Liver (tissue), 9 donors: Measurements from ENCODE around the gene ZNF701. TPM values are rescaled to one million over a fixed set of nuclear protein-coding genes. Genes with fewer than 3 reads are reported as not detected.

Experiments used
- DNase-seq: peaks from one replicate; pipeline ENCODE4 v3.0.0-alpha.2; 2017; ENCODE audit warnings: low spot score
- H3K27ac ChIP-seq, 2 donors: one replicate each; pipeline ENCODE4 v1.7.0; 2013; ENCODE audit warnings: inconsistent platforms in 2 of 2, low read length in 2 of 2, control low read depth in 1 of 2, low read depth in 1 of 2, mild to moderate bottlenecking in 1 of 2
- H3K27me3 ChIP-seq, 4 donors: one replicate each; pipeline versions ENCODE4 v1.6.1 to v1.7.0; 2013; ENCODE audit warnings: low read length in 3 of 4, inconsistent platforms in 1 of 4, mild to moderate bottlenecking in 1 of 4, moderate library complexity in 1 of 4; ENCODE audit not compliant: control insufficient read depth in 4 of 4, insufficient read depth in 4 of 4
- H3K36me3 ChIP-seq, 4 donors: one replicate each; pipeline versions ENCODE4 v1.6.1 to v1.7.0; 2013; ENCODE audit warnings: low read length in 3 of 4, mild to moderate bottlenecking in 3 of 4, low read depth in 1 of 4, moderate library complexity in 1 of 4; ENCODE audit not compliant: control insufficient read depth in 4 of 4, insufficient read depth in 3 of 4
- H3K4me1 ChIP-seq, 4 donors: one replicate each; pipeline versions ENCODE4 v1.6.1 to v1.7.0; 2013; ENCODE audit warnings: low read length in 3 of 4, mild to moderate bottlenecking in 3 of 4, moderate library complexity in 1 of 4; ENCODE audit not compliant: control insufficient read depth in 4 of 4, insufficient read depth in 4 of 4
- H3K4me3 ChIP-seq, 3 donors: one replicate each; pipeline versions ENCODE4 v1.6.1 to v1.7.0; 2013; ENCODE audit warnings: low read length in 3 of 3, control low read depth in 1 of 3, low read depth in 1 of 3, mild to moderate bottlenecking in 1 of 3
- H3K9ac ChIP-seq, 2 donors: one replicate each; pipeline ENCODE4 v1.7.0; 2013; ENCODE audit warnings: low read length in 2 of 2, mild to moderate bottlenecking in 2 of 2, moderate library complexity in 2 of 2, control low read depth in 1 of 2, low read depth in 1 of 2
- H3K9me3 ChIP-seq, 4 donors: one replicate each; pipeline versions ENCODE4 v1.6.1 to v1.7.0; 2013; ENCODE audit warnings: low read length in 3 of 4; ENCODE audit not compliant: control insufficient read depth in 4 of 4
- ATF3 ChIP-seq: IDR thresholded peaks from 2 replicates; pipeline ENCODE4 v1.6.1; 2016; ENCODE audit warnings: antibody characterized with exemption
- CTCF ChIP-seq: fragments of 150-350 bp; IDR thresholded peaks from 2 replicates; pipeline ENCODE4 v1.5.1; 2017; ENCODE audit warnings: improper control_type of control experiment, low read depth, low read length; ENCODE audit not compliant: missing input control
- EGR1 ChIP-seq, 2 donors: IDR thresholded peaks; 2 replicates each; pipeline ENCODE4 v1.6.1; 2016 to 2018; ENCODE audit warnings: antibody characterized with exemption in 2 of 2, low read depth in 2 of 2
- FOXA1 ChIP-seq: IDR thresholded peaks from 2 replicates; pipeline ENCODE4 v1.6.1; 2016; ENCODE audit warnings: antibody characterized with exemption
- FOXA2 ChIP-seq: IDR thresholded peaks from 2 replicates; pipeline ENCODE4 v1.6.1; 2016; ENCODE audit warnings: antibody characterized with exemption
- GABPA ChIP-seq, 2 donors: IDR thresholded peaks in 1 of 2; conservative IDR thresholded peaks in 1 of 2; 2 replicates each; pipeline ENCODE4 v1.6.1; 2016; ENCODE audit warnings: antibody characterized with exemption in 2 of 2, mild to moderate bottlenecking in 1 of 2, moderate library complexity in 1 of 2
- HNF4A ChIP-seq, 2 donors: conservative IDR thresholded peaks; 2 replicates each; pipeline ENCODE4 v1.6.1; 2016; ENCODE audit warnings: antibody characterized with exemption in 2 of 2, mild to moderate bottlenecking in 2 of 2
- HNF4G ChIP-seq: IDR thresholded peaks from 2 replicates; pipeline ENCODE4 v1.6.1; 2016; ENCODE audit warnings: antibody characterized with exemption
- JUND ChIP-seq, 2 donors: IDR thresholded peaks; 2 replicates each; pipeline ENCODE4 v1.6.1; 2016; ENCODE audit warnings: antibody characterized with exemption in 2 of 2
- NR2F2 ChIP-seq: IDR thresholded peaks from 2 replicates; pipeline ENCODE4 v1.6.1; 2016; ENCODE audit warnings: antibody characterized with exemption
- RAD21 ChIP-seq, 2 donors: IDR thresholded peaks; 2 replicates each; pipeline ENCODE4 v1.6.1; 2016; ENCODE audit warnings: antibody characterized with exemption in 2 of 2, mild to moderate bottlenecking in 2 of 2
- RXRA ChIP-seq, 2 donors: IDR thresholded peaks; 2 replicates each; pipeline ENCODE4 v1.6.1; 2017 to 2018; ENCODE audit warnings: antibody characterized with exemption in 2 of 2, mild to moderate bottlenecking in 1 of 2
- SP1 ChIP-seq: IDR thresholded peaks from 2 replicates; pipeline ENCODE4 v1.6.1; 2018; ENCODE audit warnings: antibody characterized with exemption, mild to moderate bottlenecking
- TAF1 ChIP-seq: conservative IDR thresholded peaks from 2 replicates; pipeline ENCODE4 v1.6.1; 2016; ENCODE audit warnings: antibody characterized with exemption, mild to moderate bottlenecking
- YY1 ChIP-seq: IDR thresholded peaks from 2 replicates; pipeline ENCODE4 v1.6.1; 2016; ENCODE audit warnings: antibody characterized with exemption, mild to moderate bottlenecking
- WGBS: extraction: QIAGEN DNeasy Blood & Tissue Kit; methylation state at CpG from one replicate; pipeline ENCODE4 v1.1.7; 2013; 5-methylcytosine and 5-hydroxymethylcytosine counted together
- polyA plus RNA-seq, 2 donors: library from polyadenylated mRNA; stranded (reverse) in 1 of 2; unstranded in 1 of 2; fragments of 200-250 nt in 1 of 2; fragments of >200 nt in 1 of 2; fragmentation: Nextera tagmentation in 1 of 2; extraction: Ambion mirVana in 1 of 2; gene quantifications; one replicate each; pipeline versions ENCODE4 v1.2.1 to v1.2.3, GENCODE V29; 2013 to 2015
- total RNA-seq, 2 donors: library from RNA; depleted of rRNA; stranded (reverse); fragments of >200 nt; gene quantifications; one replicate each; pipeline ENCODE4 v1.2.3, GENCODE V29; 2014
- TF ChIP-seq, protein P1 (sequence below): IDR thresholded peaks from 2 replicates; pipeline ENCODE4 v1.6.1; 2016; ENCODE audit warnings: antibody characterized with exemption
- TF ChIP-seq, protein P2 (sequence below): IDR thresholded peaks from 2 replicates; pipeline ENCODE4 v1.6.1; 2016; ENCODE audit warnings: antibody characterized with exemption, mild to moderate bottlenecking
- TF ChIP-seq, protein P3 (sequence below): IDR thresholded peaks from 2 replicates; pipeline ENCODE4 v1.6.1; 2016; ENCODE audit warnings: antibody characterized with exemption
- donor health status: healthy.
- donor health status: healthy.
- donor health status: healthy.
- donor health status: healthy.
- donor health status: healthy.

ZNF701 gene
- total and polyA plus RNA-seq, 4 donors = 0.75 to 12.8 (median 3.0) TPM

DNA sequence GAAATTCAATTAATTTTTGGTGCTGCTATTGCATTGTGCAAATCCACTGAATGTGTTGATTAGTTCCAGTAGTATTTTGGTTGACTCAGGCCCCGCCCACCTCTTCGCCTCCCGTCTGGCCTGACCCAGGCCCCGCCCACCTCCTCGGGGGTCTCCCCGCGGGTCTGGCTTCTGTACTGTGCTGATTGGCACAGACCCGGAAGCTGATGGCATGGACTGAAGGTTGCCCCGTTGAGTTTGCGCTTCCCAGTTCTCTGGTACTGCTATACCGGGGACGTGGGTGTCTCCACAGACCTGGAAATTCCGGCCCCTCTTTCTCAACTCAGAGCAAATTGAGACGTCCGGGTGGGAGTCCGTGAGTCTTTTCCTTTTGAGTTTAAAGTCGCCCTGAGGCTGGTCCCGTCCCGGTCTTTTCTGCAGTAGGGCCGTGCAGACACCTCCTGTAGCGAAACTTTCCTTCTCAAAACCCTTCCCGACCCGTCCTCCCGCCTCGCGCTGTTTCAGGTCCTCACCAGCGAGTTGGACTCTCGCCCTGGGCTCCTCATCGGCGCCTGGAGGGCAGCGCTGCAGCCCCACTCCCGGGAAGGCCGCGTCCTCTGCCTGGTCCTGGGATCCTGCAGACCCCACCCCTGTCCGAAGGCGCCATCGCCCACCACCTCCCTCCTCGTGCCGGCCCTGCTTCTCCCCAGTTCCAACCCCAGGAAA is 14.8 kb downstream of the ZNF701 start:
- Histone ChIP-seq H3K27ac (no peak overlapping the region), H3K4me3 (peak overlapping the region in 1 of 3 donors; percentile 35), H3K9ac (no peak overlapping the region), H3K4me1 (no peaks in the 10 kb centered on the region), H3K27me3 (no peaks in the 10 kb centered on the region), H3K9me3 (peaks cover 19 to 44% (median 21%) of the 10 kb centered on the region in 4 donors), H3K36me3 (peaks cover 0 to 23% (median 21%) of the 10 kb centered on the region in 4 donors)
- TF ChIP-seq, protein P1, sequence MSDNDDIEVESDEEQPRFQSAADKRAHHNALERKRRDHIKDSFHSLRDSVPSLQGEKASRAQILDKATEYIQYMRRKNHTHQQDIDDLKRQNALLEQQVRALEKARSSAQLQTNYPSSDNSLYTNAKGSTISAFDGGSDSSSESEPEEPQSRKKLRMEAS = no peak
- TF ChIP-seq JUND (IDR thresholded peaks at IDR 0.05) (no peak), FOXA2 (no peak), HNF4G (no peak), NR2F2 (no peak), HNF4A (conservative IDR thresholded peaks at IDR 0.05) (no peak), SP1 (no peak), EGR1 (IDR thresholded peaks at IDR 0.05; ENCODE audit: low read depth in 2 of 2) (no peak), GABPA (IDR thresholded peaks at IDR 0.05 in 1 of 2, conservative IDR thresholded peaks at IDR 0.05 in 1 of 2) (no peak), ATF3 (no peak), YY1 (no peak), RAD21 (IDR thresholded peaks at IDR 0.05) (no peak), TAF1 (no peak), CTCF (no peak), RXRA (IDR thresholded peaks at IDR 0.05) (no peak), FOXA1 (no peak)
- TF ChIP-seq, protein P2, sequence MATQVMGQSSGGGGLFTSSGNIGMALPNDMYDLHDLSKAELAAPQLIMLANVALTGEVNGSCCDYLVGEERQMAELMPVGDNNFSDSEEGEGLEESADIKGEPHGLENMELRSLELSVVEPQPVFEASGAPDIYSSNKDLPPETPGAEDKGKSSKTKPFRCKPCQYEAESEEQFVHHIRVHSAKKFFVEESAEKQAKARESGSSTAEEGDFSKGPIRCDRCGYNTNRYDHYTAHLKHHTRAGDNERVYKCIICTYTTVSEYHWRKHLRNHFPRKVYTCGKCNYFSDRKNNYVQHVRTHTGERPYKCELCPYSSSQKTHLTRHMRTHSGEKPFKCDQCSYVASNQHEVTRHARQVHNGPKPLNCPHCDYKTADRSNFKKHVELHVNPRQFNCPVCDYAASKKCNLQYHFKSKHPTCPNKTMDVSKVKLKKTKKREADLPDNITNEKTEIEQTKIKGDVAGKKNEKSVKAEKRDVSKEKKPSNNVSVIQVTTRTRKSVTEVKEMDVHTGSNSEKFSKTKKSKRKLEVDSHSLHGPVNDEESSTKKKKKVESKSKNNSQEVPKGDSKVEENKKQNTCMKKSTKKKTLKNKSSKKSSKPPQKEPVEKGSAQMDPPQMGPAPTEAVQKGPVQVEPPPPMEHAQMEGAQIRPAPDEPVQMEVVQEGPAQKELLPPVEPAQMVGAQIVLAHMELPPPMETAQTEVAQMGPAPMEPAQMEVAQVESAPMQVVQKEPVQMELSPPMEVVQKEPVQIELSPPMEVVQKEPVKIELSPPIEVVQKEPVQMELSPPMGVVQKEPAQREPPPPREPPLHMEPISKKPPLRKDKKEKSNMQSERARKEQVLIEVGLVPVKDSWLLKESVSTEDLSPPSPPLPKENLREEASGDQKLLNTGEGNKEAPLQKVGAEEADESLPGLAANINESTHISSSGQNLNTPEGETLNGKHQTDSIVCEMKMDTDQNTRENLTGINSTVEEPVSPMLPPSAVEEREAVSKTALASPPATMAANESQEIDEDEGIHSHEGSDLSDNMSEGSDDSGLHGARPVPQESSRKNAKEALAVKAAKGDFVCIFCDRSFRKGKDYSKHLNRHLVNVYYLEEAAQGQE = no peak
- TF ChIP-seq, protein P3, sequence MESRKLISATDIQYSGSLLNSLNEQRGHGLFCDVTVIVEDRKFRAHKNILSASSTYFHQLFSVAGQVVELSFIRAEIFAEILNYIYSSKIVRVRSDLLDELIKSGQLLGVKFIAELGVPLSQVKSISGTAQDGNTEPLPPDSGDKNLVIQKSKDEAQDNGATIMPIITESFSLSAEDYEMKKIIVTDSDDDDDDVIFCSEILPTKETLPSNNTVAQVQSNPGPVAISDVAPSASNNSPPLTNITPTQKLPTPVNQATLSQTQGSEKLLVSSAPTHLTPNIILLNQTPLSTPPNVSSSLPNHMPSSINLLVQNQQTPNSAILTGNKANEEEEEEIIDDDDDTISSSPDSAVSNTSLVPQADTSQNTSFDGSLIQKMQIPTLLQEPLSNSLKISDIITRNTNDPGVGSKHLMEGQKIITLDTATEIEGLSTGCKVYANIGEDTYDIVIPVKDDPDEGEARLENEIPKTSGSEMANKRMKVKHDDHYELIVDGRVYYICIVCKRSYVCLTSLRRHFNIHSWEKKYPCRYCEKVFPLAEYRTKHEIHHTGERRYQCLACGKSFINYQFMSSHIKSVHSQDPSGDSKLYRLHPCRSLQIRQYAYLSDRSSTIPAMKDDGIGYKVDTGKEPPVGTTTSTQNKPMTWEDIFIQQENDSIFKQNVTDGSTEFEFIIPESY = no peak
- 65% methylated on average over 39 of the region's 39 CpGs for WGBS
- no peak for DNase-seq
